RPMI7951 (cell line): ENCODE measurements around the gene TRMT2B. TPM values are rescaled to one million over a fixed set of nuclear protein-coding genes. Genes with fewer than 3 reads are reported as not detected.
"Not testable (repeated sequence)": the region's sequence is repeated elsewhere in the genome, so short reads cannot be mapped to it uniquely, and the experiment has no call there.

Experiments used
- DNase-seq: peaks from one replicate; pipeline ENCODE4 v3.0.0-alpha.2; 2012; ENCODE audit warnings: low read depth
- total RNA-seq: library from RNA; depleted of rRNA; stranded (reverse); fragments of >200 nt; shearing (Covaris generic); gene quantifications from 2 replicates; pipeline ENCODE4 v1.2.3, GENCODE V29; 2014; rRNA removed

TRMT2B gene
- total RNA-seq, 1 experiment from 2014 or later = 9.5 TPM

DNA sequence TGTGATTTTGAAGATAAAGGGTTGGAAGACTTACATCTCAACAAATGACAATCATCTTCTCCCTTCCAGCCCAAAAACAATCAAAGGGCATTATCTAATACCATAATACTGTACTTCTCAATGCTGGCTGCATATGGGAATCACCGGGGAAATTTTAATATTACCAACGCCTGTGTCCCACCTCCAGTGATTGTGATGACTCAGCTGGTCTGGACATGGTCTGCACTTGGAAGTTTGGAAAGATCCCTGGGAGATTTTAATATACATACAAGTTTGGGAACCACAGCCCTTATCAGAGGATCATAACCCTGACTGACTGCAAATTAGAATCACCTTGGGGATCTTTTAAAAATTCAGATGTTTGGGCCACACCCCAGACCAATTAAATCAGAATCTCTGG, 52.5 kb downstream of the TRMT2B start:
- DNase-seq = no peak

DNA sequence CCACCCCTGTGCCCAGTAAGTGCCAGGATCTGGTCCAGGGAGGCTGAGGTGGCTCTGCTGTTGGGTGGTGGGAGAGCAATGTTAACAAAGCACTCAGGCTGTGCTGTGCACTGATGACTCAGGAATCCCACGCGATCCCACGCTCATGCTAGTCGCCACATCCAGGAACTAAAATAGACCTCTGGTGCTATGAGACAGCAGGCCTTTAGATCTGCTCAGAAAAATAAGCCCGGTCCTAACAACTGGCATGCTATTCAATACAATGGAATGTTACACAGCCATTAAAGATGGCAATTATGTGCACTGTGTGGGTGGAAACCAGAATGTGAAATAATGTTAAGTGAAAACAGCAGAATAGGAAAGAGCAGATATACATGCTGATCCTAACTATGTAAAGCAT, 56.4 kb downstream of the TRMT2B start:
- peak; percentile 89 for DNase-seq

DNA sequence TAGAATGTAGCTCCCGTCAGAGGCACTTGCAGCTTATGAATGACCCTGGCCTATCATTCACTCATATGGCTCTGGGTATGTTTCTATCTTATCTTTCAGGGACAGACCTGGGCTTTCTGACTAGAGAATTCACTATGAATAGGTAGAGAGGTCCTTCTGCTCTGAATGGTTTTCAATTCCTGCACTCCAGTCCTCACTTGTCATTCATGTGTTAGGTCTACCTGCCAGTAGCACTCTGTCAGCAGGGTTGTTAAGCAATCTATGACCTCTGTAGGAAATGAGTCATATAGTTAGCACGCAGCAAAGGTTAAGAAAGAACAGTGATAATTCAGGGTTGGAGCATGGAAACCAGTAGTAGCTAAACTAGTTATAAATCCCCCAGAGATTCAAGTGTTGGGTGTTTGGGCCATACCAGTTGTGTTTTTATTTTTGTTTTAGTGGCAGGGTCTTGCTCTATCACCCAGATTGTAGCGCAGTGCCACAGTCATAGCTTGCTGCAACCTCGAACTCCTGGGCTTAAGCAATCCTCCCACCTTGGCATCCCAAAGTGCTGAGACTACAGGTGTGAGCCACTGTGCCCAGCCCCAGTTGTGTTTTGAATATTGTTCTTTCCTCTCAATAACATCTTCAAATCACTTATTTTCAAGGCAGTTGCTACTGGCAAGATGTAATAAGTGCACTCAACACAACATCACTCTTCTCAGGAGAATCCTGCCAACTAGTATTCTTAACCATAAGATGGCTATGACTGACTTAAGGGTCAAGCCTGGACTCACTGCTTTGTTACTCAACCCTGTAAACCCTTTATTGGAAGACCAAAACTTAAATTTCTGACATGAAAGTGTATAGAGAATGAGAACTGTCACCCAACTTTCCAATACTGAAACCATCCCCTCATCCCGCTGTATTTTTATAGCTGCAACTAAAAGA, 57.3 kb downstream of the TRMT2B start:
- peak; percentile 67 for DNase-seq

DNA sequence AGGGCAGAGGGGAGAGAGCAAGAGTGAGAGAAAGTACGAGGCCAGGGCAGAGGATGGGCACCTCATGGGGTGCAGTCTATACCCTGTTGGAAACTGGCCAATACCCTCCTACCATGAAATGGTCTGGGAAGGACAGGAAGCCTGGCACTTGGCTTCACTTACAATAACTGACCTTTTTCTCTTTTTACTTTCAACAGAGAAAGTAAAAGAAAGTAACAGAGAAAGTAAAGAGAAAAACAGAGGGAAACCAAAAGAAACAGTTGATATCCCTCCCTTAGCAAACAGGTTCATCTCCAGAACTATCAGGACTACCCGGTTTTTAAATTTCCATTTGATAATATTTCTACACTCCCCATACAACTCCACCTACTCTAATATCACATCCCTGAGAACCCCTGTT, 61.8 kb downstream of the TRMT2B start:
- no peak for DNase-seq

DNA sequence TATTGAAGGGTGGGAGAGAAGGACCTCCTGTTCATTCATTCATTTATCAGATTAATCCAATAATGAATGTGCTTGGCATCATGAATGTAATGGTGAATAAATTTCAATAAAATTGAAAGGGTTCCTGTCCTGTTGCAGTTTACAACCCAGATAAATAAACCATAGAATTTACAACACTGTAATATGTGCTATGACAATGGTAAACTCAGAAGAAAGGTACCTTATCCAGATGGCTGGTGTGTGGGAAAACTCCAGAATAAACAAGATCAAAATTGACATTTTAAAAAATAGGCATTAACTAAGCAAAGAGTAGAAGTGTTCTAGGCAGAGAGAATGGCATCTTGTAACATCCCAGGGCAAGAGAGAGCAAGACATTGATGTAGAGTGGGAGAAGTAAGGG, 67.1 kb downstream of the TRMT2B start:
- no peak for DNase-seq

DNA sequence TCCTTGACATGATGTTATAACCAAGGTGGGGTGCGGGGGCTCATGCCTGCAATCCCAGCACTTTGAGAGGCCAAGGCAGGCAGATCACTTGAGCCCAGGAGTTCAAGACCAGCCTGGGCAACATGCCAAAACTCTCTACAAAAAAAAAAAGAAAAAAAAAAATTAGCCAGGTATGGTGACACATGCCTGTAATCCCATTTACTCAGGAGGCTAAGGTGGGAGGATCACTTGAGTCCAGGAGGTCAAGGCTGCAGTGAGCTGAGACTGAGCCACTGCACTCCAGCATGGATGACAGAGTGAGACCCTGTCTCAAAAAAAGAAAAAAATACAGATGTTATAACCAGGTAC, 70.4 kb downstream of the TRMT2B start:
- DNase-seq = not testable (repeated sequence)

DNA sequence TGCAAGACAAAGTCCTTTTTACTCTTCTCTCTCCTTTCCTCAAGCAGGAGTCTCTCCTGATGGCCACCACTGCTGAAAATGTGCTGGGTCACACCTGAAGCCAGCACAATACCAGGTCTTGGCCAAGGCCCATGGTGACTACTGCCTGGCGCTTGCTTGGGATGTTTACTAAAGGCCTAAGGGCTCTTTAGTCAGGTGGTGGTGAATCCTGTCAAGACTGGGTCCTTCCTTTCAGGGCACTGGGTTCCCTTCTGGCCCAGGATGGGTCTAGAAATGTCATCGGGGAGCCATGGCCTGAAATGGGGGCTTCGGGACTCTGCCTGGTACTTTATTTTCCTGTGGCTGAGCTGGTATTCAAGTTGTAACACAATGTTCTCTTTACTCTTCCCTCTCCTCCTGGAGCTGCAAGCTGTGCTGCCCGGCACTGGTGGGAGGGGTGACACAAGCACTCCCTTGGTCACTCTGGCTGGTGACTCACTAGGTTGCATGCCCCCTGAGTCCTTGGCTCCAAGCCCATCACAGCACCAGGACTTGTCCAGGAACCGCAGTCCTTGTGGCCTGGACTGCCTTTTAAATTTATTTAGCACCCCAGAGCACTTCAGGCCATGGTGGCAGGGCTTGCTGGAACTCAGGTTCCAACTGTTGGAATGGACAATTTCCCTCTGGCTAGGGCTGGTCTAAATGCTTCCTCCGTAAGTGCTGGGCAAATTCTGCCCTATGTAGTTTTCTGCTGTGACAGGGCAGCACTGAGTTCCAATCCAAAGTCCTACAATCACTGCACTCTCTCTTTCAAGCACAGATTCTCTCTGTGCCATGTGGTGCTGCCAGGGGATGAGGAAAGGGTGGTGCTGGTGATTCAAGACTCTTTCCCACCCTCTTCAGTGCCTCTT, 71.1 kb downstream of the TRMT2B start:
- peak; percentile 93 for DNase-seq

DNA sequence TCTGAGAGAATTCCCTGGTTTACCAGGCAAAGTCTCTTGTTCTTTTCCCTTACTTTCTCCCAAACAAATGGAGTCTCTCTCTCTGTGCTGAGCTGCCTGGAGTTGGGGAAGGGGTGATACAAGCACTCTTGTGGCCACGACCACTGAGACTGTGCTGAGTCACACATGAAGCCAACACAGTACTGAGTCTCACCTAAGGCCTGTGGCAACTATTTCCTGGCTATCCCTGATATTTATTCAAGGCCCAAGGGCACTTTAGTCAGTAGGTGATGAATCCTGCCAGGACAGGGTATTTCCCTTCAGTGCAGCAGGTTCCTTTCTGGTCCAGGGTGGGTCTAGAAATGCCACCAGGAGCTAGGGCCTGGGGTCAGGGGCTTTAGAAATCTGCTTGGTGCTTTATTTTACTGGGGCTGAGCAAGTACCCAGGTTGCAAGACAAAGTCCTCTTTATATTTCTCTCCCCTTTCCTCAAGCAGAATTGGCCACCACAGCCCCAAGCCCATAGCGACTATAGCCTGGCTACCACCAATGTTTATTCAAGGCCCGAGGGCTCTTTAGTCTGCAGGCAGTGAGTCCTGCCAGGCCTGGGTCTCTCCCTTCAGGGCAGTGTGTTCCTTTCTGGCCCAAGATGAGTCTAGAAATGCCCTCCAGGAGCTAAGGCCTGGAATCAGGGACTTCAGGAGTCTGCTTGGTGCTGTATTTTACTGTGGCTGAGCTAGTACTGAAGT, 71.9 kb downstream of the TRMT2B start:
- DNase-seq = peak; percentile 59

DNA sequence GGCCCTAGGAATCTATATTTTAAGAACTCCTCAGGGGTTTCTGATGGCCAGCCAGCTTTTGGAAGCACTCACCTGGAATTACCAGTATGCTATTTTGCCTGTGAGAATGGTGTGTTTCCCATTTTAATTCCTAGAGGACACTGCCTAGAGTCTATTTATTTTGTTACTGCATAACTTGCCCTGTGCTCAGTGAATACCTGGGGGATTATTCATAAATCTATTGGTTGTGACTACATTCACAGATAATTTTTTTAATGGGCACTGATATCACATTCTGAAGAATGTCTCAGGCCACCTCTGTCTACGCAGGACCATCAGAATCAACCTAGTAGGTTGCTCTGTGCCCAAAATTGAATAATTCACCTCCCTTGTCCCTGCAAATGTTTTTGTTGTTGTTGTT, 75.7 kb downstream of the TRMT2B start:
- no peak for DNase-seq

DNA sequence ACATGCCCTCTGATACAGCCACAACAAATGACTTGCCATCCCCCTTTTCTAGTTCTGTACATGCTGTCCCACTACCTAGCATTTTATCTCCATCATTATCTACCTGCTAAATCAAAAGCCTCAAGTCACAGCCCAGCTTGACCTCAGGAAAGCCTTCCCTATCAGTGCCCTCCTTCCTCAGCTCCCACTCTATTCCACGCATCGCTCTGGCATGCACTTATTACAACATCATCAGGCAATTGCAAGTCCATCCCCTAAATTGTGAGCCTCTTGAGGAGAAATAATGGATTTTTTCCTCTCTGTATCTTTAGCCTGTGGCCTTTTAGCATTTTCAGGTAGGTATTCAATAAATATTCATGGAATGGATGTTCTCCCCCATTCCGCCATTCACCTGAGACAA, 76.7 kb downstream of the TRMT2B start:
- no peak for DNase-seq

DNA sequence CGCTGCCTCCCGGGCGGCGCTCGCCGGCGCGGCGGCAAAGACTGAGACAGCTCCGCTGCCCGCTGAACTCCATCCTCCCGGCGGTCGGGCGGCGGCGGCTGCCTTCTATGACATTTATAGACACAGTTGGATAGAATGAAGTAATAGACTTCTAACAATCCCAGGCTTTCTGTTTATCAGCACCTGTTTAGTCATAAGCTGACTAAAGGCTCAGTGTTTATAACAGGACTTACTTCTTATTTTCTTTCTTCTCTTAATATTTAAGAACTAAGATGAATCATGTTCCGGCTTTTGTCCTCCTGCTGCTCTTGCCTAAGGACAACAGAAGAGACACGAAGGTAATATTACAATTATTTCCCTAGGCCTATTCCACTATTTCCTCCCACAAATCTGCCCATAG, 78.5 kb downstream of the TRMT2B start:
- no peak for DNase-seq

DNA sequence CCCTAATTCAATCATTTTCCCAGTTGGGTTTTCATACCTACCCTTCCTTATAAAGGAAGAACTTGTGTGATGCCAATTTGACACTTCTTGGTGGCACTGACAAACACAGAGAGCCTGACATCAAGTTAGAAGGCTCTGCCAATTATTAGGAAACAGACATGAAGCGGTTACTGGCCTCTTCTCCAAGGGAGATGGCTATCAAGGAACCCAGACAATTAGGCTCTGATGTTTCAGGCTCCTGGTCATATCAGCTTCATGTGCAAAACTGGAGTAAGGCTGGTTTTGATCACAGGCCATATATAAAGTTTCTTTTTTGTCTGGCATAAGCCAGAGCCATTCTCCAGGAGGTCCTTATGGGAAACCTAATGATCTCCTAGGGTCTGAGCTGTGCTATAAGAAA, 82.0 kb downstream of the TRMT2B start:
- no peak for DNase-seq

DNA sequence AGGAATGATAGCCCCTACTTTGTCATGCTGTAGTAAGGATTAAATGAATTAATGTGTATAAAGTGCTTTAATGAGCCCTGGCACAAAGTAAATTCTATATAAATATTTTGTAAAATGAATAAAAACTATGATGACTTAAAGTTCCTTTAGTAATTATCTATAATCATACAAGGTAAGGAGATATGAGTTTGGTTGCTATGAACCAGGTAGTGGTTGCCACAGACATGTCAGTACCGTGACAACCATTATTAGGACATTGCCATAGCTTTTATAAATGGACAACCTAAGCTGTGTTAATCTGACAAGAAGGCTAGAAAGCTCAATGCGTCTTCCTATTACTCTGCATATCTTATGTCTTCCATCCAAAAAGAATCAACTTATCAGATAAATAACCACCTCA, 82.5 kb downstream of the TRMT2B start, which contains the start of gene ARL13A:
ARL13A (plus strand) TSS at position 301 of the 400 bp plus-strand sequence. CDS start 3,982 bp downstream, outside the sequence.
- no peak for DNase-seq

DNA sequence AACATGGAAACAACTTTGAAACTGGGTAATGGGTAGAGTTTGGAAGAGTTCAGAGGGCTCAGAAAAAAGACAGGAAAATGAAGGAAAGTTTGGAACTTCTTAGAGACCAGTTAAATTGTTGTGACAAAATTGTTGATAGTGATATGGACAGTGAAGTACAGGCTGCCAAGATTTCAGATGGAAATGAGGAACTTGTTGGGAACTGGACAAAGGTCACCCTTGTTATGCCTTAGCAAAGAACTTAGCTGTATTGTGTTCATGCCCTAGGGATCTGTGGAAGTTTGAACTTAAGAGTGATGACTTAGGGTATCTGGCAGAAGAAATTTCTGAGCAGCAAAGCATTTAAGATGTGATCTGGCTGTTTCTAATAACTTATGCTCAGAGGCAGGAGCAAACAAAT, 87.5 kb downstream of the TRMT2B start:
- DNase-seq = peak; percentile 3

DNA sequence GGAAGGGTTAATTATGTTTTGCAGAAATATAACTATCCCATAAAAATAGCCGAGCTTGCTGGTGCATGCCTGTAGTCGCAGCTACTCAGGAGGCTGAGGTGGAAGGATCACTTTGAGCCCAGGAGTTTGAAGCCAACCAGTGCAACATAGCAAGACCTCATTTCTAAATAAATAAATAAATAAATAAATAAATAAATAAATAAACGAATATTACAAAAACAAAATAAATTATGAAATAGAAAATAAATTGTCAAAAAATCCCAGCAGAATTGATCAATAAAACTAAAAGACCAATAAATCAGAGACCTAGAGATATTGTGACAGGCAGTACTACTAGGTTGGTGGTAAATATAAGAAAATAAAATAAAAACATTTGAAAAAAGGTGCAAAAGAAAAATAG, 89.1 kb downstream of the TRMT2B start:
- no peak for DNase-seq

Other genes starting within 250 kb of the TRMT2B start
- gene CSTF2, start 231.7 kb downstream of the TRMT2B start, total RNA-seq = 25.9 and 30.3 TPM in 2 replicates
- gene NOX1, start 177.8 kb downstream of the TRMT2B start, total RNA-seq = not detected in 2 replicates
- gene XKRX, start 123.2 kb downstream of the TRMT2B start, total RNA-seq = 0.10 and 0.12 TPM in 2 replicates
- gene ARL13A, start 82.4 kb downstream of the TRMT2B start, total RNA-seq = not detected in 2 replicates
- gene TMEM35A, start 26.8 kb upstream of the TRMT2B start, total RNA-seq = 0.10 TPM in 1 of 2 replicates, not detected in the other
- gene CENPI, start 46.1 kb upstream of the TRMT2B start, total RNA-seq = 27.9 and 32.8 TPM in 2 replicates
- 0.10 and 0.12 TPM in 2 replicates for gene DRP2, start 167.7 kb upstream of the TRMT2B start, total RNA-seq
- gene TAF7L, start 239.2 kb upstream of the TRMT2B start, total RNA-seq = 0.12 TPM in 1 of 2 replicates, not detected in the other